ENCODE measurements around the gene POU3F1.

POU3F1 gene

DNA sequence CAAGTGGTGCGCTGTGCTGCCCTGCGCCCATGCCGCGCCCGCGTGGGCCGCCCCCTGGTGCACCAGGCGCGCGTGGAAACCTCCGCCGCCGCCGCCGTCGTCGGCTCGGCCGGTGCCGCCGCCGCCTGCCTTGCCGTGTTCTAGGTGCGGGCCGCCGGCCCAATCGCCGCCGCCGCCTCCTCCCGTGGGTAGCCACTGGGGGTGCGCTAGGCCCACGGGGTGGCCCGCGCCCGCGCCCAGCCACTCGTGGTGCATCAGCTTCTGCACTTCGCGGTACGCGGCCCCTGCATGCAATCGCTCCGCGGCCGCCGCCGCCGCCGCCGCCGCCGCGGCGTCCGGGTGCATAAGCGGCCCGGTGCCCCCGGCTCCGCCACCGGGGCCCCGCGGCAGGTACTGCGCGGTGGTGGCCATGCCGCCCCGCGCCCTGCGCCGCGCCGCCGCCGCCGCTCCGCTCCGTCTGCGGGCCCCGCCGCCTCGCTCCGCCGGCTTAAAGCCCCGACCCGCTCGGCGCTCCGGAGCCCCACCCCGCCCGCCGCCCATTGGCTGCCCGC is at the start of gene POU3F1:
TSS of gene POU3F1 (minus strand) at position 461 of the 551 bp plus-strand sequence. CDS start at position 411, 50 bp downstream.
- no peak for DNase-seq

DNA sequence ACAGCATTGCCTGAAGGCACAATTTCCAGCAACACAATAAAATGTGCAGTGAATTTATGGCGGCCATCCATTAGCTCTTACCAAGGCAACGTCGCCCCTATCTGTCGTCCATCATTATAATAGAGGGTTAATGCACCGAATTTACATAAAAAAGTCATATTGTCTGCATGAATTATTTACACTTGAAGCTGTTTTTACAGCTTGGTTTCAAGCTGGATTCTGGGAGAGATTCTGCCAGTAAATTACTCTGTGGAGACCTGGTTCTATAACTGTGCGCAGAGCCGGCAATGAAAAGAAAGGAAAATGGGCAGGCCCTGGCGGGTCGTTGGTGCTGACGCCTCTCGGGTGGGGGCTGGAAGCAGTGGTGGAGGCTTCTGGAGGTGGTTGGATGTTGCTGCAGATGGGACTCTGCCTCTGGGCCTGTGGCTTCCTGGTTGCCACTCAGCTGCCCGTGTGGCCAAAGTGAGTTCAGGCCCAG is 48.9 kb upstream of the POU3F1 start:
- DNase-seq: no peak

DNA sequence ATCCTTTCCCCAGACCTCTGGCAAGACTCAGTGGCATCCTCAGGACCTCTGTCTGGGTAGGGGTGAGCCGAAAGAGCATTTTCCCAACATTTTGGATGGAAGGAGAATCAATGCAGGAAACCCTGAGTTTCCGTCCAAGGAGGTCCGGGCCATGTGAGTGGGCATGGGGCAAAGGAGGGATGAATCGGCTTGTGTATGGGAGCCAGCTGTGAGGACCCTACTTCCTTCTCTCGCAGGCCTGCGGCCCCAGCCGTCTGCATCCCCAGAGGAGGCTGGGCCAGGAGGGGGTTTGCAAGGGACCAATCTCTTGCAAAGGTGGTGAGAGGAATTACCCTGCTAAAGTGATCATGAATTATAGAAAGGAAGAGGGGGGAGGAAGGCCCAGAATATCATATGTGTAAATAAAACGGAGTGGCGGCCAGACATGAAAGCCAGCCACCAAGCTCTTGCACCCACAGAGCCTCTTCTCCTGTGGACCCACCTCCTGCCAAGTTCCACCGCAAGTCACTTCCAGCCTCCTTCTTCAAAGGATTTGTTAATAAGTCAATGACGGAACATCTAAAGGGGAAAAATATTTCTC is 48.2 kb upstream of the POU3F1 start:
- no peak for DNase-seq

DNA sequence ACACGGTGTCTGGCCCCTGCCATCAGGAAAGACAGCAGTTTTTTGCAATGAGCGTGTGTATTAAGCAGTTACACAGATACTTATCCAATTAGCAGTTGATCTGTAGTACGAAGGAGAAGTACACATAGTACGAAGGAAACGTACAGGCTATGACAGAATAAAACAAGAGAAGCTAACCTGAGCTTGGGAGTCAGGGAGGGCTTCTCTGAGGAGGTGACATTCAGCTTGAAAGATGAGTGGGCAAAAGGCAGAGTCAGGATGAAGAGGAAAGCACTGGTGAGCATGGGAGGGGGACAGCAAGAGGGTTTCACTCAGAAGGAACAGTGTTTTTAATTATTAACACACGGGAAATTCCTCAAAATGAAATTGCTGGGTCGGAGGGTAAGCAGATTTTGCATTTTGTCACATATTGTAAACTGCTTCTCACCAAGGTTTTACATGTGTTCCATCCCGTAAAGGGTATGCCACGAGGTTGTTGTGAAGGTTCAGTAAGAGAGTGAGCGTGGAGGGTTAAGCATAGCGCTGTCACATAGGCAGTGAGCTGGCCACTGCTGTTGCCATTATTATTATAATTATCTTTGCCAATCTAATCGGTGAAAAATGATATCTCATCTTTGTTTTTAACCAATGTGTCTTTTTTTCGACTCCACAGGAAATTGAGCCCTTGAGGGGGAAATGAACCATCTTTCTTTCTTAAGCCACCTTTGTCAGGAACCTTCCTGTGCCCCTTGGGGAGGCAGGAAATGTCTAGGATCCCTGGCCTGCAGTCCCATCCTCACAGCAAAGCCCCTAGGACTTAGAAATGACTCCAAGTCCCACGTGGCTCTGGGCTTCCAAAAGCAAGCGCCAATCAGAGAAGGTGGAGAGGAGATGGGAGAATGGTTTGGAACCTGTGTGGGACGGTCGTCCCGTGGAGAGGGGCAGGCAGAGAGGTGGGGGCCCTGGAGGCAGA is 47.3 kb upstream of the POU3F1 start:
- DNase-seq: no peak

DNA sequence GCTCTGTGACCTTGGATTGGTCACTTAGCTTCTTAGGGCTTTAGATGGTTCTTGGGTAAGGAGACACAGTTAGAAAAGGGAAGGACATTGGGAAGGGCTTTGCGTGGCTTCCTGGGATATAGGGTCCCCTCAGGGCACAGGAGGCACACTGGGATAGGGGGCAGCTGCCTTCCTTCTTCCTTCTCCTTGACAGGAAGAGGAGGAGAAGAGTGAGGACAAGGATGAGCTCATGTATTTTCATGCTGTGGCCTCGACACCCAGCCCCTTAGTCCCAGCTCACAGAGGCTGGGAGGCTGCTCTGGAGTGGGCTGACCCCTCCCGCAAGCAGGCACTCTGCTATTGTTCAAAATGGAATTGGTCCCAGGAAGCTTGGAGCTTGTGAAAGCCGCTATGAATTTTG is 45.7 kb upstream of the POU3F1 start:
- DNase-seq: no peak

DNA sequence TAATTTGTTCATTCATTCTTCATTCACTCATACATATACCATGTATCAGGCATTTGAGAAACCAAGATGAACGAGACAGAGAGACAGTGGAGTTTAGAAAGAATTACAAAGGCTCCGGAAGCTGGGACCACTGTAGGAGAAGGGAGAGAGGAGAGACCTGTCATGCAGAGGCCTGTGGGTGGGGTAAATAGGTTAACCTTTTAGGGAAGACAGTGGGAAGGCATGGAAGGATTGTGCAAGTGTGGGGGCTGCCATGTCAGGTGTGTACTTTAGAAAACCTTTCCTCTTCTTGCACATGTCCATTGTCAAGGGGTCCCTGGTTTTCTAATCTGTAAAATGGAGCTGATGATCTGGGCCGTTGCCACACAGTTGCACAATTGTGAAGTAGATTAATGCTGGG is 44.2 kb upstream of the POU3F1 start:
- DNase-seq: no peak

DNA sequence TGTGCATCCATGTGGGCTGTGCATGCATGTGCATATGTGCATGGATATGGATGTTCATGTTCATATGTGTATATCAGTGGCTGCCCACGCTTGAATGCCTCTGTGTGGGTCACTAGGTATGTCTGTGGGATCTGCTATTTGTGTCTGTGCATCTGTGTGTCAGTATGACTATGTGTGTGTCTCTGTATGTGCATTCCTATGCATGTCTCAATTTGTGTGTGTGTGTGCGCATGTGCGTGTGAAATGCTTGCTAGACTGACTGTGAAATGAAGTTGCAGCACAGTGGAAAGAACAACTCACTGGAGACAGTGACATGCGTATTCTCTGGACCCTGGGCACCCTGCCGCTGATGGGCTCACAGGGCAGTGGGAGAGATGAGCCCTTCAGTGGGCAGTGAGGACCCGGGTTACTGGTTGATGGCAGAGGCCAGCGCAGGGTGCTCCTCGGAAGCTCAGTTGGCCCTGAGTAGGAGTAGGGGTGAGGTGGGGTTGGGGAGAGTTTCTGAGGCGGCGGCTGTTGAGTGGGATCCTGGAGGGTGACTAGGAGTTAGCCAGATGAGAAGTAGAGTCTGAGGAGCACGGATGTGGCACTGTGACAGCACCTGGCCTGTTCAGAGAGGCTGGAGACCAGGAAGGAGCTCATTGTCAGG is 43.2 kb upstream of the POU3F1 start:
- no peak for DNase-seq

DNA sequence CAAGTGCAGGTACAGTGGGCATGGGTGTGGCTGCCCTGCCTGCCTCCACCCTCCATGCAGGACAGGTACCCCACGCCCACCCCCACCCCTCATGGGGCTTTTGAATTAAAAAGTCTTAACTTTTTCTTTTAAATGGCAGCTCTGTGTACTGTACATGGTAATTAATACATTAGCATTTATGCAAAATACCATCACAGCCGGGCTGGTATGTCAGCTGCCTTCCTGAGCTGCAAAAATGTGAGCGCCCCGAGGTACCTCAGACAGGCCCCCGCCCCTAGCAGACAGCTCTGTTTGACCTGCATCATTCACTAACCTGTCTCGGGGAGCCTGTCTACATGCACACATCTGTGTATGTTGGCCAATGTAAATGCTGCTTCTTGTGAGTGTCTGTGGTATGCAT is 42.2 kb upstream of the POU3F1 start:
- DNase-seq: no peak

DNA sequence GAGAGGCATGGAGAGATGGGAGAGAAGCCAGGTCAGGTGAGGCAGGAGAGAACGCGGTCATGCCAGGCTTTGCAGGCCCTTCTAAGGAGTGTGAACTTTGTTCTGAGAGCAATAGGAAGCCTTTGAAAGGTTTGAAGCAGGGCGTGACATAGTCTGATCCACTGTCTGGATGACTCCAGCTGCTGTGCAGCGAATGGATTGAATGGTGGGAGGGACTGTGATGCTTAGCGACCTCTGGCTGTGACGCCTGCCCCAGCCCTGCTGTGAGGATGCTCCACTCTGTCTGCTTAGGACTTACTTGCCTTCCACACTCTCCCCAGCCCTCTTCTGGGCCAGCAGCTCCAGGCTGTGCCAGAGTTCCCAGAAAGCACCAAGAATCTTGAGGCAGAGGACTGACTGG is 41.8 kb upstream of the POU3F1 start:
- DNase-seq: no peak

DNA sequence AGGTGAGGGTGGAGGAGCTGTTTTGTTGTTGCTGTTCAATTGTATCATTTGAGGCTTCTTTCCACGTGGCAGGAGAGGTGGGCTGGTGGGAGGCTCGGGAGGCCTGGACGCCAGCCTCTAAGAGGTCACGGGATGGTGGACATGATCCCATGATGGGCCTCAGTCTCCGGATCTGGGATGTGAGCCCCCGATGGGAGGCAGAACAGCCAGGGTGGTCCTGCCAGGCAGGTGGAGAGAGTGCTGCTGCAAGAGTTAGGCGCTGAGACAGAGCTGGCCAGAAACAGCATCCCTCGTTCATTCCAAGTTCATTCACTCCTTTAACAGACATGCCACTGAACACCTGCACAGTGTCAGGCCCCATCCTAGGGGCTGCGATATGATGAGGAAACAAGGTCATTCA is 41.1 kb upstream of the POU3F1 start:
- no peak for DNase-seq

DNA sequence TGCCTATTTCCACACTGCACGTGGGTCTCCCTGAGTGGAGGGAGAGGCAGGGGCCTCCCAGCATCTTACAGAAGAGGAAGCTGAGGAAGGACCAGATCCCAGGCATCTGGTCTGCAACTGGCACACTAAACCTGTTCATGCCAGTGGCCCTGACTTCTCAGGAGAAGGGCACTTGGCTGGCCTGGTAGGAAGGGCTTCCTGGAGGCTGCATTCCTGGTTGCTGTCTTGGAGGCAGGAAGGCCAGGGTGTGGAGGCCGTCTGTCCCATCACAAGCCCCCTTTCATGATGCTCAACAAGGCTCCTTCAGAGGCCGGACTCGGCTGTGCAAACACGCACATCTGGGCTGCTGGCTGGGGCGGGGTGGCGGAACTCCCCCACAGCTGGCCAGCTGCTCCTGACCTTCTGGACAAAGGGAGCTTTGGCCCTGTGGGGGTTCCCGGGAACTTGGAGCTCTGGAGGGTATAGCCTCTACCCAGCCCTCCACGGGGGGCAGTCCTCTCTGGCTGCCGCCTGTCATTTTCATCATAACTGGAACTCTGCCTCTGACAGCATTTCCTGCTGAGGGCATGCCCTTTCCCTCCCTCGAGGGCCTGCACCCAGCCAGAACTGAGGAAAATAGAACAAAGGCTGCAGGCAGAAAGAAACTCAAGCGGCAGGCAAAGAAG is 39.2 kb upstream of the POU3F1 start:
- no peak for DNase-seq

DNA sequence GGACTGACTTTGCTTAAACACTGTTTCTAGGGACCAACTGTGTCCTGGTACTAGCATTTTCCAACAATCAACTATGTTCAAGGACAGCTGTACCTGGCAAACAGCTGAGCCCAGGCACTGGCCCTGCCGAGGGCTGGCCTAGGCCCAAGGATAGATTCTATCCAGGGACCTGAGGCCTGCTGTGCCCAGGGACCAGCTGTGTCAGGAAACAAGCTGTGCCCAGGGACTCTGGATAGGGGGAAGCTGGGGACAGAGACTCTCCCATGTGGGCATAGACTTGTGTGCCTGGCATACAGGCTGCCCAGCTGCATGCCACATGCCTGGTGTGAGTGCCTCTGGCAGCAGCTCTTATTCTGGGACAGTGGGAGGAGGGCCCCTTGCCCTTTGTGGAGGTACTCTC is 38.1 kb upstream of the POU3F1 start:
- no peak for DNase-seq

DNA sequence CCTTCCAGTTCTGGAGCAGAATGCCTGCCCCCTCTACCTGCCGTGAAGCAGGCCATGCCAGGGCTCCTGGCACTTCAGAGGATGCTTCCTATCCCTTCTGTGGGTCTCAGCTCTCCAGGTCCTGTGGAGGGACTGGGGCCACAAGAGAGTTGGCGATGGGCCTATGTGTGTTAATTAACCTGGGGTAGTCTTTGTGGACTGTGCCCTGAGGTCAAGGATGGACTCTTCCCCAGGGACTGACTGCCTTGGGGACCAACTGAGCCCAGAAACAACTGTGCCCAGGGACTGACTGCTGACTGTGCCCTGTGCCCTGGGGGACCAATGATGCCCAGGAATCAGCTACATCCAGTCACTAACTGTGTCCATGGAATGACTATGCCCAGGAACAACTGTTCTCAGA is 37.5 kb upstream of the POU3F1 start:
- no peak for DNase-seq

DNA sequence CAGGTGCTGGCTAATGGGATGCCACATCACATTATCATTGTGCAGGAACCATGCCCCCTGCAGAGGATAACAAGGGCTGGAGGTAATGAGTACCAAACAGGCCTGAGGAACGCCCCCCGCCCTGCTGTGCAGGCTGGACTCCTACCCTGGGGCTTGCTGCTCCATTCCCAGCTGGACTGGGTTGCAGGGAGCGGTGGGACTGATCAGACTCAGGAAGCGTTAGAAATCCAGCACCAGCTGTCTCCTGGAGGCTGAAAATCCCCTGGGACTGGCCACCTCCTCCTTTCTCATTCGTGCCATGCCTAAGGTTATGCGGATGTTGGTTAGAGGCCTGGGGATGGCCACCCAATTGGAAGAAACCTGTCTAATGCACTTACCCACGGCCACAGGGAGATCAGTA is 36.9 kb upstream of the POU3F1 start:
- no peak for DNase-seq

DNA sequence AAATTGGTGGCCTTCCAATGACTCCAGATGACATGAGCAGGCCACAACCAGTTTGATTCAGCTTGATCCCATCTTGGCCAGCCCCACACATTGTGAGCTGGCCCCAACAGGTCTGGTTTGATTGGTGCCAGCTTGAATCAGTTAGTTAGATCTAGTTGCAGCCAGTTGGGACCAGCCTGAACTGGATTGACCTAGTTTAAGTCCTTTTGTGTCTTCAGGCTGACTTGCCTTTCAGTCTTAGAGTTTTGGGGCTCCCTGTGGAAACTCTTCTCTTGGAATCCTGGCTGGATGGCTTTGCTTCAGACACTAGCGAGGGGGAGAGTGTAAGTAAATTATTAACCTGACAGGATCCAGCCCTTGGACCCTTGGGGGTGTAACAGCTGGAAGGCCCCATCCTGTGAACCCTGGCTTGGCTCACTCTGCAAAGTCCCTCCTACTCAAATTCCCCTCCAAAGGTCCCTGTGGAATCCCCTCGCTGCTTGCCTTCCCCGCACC is 36.2 kb upstream of the POU3F1 start:
- no peak for DNase-seq

DNA sequence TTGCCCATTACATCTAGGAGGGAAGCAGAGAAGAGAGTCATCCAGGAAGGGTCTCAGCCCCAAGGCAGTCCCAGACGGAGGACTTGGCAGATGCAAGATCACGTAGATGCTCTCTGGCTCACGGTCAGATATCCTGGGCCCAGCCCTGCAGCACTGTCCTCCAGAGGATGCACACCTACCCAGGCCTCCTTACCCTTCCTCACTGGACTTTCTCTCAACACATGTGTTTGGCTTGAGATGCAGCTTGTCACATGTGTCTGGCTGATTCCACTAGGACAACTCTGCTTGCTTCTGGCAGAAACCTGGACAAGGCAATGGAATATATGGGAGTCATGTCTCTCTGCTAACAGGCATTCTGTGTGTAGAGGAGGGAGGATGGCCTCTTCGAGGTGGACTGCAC is 32.4 kb upstream of the POU3F1 start:
- DNase-seq: no peak

DNA sequence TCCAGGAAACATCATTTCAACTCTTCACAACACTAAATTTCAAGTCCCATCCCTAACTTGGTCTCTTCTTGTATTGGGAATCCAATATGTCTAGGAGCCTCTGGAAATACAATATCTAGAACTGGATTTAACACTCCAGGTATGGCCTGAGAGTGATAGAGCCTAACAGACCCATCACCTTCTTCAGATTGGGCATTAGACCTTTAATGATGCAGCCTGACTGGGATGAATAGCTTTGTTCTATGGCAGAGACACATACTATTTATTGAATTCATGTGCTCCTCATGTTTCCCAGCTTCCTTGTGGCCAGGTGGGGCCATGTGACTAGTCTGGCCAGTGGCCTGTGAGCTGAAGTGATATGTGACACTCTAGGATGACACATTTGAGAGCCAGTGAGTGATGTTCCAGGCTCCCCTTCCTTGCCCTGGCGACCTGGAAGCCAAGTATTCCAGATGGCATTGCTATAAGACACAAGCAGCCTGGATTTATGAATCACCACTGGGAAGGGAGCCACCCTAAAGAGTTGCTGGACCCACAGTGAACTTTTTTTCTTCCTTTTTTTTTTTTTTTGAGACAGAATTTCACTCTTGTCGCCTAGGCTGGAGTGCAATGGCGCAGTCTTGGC is 31.0 kb upstream of the POU3F1 start:
- no peak for DNase-seq

DNA sequence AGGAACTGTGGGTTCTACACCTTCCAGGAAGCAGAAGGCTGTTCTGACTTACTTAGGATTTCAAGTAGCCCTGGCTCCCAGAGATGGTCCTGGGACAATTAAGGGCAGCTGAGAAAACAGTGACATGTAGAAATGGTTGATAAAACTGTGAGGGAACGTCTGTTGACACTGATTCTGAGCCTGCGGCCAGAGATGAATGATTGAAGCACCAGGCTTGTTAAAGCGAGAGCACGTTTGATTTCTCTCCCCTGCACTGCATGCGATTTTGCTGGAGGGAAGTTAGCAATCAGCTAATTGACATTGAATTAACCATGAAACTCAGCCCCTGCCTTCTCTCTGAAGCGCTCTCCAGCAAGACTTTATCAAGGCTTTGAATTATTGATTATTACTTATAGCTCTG is 29.9 kb upstream of the POU3F1 start:
- no peak for DNase-seq

DNA sequence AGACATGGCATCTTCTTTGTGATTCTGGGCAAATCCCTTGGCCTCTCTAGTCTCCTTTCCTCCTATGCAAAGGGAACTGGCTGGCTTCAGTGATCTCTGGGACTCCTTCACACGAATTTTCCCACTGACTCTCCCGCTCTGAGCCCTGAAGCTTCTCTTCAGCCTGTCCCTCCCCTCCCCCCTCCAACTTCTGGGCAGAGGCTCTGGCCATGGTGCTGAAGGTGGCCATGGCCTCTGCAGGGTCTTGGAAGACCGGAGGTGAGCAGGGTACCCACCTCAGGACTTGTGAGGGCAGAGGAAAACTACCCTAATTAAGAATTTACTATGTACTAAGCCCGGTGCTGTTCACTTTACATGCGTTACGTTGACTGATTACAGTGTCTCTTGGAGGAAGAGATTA is 29.4 kb upstream of the POU3F1 start:
- no peak for DNase-seq

DNA sequence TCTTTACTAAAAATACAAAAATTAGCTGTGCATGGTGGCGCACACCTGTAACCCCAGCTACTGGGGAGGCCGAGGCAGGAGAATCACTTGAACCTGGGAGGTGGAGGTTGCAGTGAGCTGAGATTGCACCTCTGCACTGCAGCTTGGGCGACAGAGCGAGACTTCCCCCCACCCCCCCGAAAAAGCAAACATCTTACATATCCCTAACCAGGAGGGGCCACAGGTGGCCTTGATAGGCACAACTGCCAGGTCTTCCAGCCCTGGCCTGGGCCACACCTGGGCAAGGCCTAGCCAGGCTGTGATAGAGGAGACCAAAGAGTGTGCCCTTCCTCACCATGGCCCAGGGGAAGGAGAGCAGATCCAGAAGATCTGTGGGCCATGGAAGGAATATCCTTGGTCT is 28.6 kb upstream of the POU3F1 start:
- DNase-seq: no peak

DNA sequence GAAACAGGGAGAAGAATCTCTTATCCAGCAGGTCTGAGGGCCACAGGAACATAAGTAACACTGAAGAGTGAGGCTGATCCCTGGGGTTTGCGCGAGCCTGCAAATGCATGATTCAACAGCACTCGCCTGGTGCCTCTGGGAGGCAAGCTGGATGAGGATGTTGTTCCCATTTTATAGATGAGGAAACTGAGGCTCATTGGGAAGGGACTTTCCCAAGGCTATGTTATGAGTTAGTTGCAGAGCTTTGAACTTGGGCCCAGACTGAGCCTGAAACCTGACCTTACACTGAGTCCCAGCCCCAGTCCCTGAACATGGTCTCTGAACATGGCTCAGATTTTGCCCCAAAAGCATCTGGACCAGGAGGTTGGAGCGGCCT is 27.7 kb upstream of the POU3F1 start:
- DNase-seq: no peak

DNA sequence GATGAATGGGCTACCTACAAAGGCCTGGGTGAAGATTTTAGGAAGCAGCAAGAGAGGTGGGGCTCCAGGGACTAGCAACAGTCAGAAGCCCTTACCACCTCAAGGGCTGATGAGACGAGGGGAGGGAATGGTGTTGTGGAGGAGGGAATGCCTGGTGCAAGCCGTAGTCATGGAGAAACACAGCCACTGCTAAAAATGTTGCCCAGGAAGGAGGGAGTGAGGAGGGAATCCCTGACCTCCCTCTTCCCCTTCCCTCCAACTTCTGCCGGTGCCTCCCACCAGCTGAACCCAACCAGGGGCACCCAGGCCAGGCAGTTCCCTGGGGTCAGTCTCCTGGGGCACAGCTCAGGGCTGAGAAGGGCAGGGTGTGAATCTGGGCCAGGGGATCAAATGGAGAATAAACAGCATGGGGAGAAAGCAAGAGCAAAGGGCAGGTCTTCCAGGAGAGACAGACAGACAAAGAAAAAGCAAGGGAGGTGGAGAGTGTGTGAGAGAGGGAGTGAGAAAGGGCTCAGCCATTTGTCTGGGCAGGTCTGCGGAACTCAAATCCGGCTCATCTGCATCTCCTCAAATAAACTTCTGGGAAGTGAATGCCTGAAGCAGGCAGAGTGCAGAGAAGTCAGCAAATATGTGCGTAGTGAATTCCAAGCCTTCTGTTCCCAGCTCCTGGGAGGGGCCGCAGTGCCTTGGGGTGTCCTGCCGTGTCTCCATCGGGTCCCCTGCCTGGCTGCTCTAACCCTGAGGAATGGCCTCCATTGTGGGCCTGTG is 27.1 kb upstream of the POU3F1 start:
- DNase-seq: no peak

Measured in GDM1 (cell line).